Measurements from ENCODE around the gene ROPN1B.

ROPN1B gene

DNA sequence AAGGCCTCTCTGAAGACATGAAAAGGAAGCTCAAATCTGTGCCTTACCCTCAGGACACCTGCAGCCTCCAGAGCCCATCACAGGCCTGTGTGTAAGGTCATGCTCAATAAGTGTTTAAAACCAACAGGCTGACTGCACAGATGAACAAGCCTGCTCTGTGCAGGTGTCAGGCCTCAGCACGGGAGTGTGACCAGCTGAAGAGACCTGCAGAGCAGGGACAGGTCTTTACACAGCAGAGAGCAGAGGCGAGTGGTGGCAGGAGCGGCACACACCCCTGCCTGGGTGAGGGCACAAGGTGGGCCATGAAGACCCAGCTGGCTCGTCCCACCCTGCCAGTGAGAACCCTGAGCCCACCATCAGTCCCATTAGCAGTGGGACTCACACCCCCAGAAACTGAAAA is 56.9 kb downstream of the ROPN1B start:
- TF ChIP-seq, protein P1, sequence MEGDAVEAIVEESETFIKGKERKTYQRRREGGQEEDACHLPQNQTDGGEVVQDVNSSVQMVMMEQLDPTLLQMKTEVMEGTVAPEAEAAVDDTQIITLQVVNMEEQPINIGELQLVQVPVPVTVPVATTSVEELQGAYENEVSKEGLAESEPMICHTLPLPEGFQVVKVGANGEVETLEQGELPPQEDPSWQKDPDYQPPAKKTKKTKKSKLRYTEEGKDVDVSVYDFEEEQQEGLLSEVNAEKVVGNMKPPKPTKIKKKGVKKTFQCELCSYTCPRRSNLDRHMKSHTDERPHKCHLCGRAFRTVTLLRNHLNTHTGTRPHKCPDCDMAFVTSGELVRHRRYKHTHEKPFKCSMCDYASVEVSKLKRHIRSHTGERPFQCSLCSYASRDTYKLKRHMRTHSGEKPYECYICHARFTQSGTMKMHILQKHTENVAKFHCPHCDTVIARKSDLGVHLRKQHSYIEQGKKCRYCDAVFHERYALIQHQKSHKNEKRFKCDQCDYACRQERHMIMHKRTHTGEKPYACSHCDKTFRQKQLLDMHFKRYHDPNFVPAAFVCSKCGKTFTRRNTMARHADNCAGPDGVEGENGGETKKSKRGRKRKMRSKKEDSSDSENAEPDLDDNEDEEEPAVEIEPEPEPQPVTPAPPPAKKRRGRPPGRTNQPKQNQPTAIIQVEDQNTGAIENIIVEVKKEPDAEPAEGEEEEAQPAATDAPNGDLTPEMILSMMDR (IDR thresholded peaks at IDR 0.05; ENCODE audit: low read depth, low read length, missing control alignments) = no peak
- no peak overlapping the region for H3K4me3 ChIP-seq (ENCODE audit: low read depth, low read length)
- DNase-seq = no peak
- H3K27ac ChIP-seq = no peak overlapping the region
- H3K36me3 ChIP-seq (replicated peaks) = no peaks in the 10 kb centered on the region
- in situ Hi-C loops (cut with HindIII; ENCODE audit: low pct_ligation_motif_present, low sequenced_read_pairs) = no loop called here
- no peaks in the 10 kb centered on the region for H3K27me3 ChIP-seq (replicated peaks)

DNA sequence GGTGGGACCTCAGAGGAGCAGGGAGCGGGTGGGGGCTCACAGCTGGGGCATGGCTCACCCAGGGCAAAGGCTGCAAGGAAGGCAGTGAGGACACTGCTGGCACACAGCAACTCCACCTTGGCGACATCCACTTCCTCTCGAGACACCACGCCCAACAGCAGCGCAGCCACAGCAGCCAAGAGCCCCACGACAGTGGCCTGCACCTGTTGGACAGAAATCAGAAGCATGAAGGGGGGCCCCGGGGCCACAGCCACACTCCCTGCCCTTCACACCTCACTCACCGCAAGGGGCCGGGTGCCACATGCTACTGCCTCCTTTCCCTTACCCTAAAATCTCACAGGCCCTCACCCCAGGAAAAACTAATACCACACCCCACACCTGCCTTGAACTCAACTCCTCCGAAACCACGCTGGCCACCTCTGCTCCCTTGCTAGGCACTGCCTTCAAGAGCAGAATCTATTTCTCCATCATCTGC is 57.3 kb downstream of the ROPN1B start:
- in situ Hi-C loops (cut with HindIII; ENCODE audit: low pct_ligation_motif_present, low sequenced_read_pairs) = no loop called here
- DNase-seq = no peak
- Histone ChIP-seq H3K4me3 (ENCODE audit: low read depth, low read length) (no peak overlapping the region), H3K36me3 (replicated peaks) (no peaks in the 10 kb centered on the region), H3K27me3 (replicated peaks) (no peaks in the 10 kb centered on the region), H3K27ac (no peak overlapping the region)
- TF ChIP-seq, protein P1 (IDR thresholded peaks at IDR 0.05; ENCODE audit: low read depth, low read length, missing control alignments) = no peak

DNA sequence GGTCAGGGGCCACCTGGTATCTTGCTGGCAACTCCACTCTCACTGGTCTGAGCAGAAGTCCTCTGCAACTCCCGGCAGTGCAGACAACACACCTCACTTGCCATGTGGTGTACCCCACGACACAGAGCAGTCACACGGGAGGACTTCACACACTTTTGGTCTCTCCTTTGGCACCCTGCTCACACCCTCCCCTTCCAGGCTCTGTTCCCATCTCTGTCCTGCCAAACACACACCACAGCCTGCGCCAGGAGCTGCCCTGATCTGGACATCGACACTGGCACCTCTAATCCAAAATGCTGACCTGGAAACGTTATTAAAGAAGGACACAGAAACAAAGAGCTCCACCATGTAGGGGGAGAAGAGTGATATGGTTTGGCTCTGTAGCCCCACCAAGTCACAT is 57.8 kb downstream of the ROPN1B start:
- DNase-seq = no peak
- in situ Hi-C loops (cut with HindIII; ENCODE audit: low pct_ligation_motif_present, low sequenced_read_pairs) = no loop called here
- Histone ChIP-seq H3K27me3 (replicated peaks) (no peaks in the 10 kb centered on the region), H3K27ac (no peak overlapping the region), H3K36me3 (replicated peaks) (no peaks in the 10 kb centered on the region), H3K4me3 (ENCODE audit: low read depth, low read length) (no peak overlapping the region)
- TF ChIP-seq, protein P1 (IDR thresholded peaks at IDR 0.05; ENCODE audit: low read depth, low read length, missing control alignments) = no peak

DNA sequence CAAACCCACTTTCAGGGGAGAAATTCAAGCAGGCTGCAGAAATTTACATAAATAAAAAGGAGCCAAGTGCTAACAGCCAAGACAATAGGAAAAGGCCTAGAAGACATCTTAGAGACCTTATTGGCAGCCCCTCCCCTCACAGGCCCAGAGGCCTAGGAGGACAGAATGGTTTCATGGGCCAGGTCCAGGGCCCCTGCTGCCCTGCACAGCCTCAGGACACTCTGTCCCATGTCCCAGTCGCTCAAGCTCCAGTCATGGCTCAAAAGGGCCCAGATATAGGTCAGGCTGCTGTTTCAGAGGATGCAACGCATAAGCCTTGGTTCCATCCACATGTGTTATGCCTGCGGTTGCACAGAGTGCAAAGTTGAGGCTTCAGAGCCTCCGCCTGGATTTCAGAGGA is 59.1 kb downstream of the ROPN1B start:
- no peaks in the 10 kb centered on the region for H3K36me3 ChIP-seq (replicated peaks)
- in situ Hi-C loops (cut with HindIII; ENCODE audit: low pct_ligation_motif_present, low sequenced_read_pairs) = no loop called here

DNA sequence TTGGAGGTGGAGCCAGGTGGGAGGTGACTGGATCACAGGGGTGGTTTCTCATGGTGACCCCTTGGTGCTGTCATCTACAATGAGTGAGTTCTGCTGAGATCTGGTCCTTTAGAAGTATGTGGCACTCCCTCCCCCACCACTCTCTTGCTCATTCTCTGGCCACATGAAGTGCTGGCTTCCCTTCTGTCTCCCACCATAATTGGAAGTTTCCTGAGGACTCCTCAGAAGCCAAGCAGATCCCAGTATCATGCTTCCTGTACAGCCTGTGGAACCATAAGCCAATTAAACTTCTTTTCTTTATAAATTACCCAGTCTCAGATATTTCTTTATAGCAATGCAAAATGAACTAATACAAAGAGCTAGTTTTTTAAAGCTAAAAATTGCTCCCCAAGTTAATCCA is 60.3 kb downstream of the ROPN1B start:
- in situ Hi-C loops (cut with HindIII; ENCODE audit: low pct_ligation_motif_present, low sequenced_read_pairs) = no loop called here
- no peak for DNase-seq
- Histone ChIP-seq H3K36me3 (replicated peaks) (no peaks in the 10 kb centered on the region), H3K27ac (no peak overlapping the region), H3K27me3 (replicated peaks) (no peaks in the 10 kb centered on the region), H3K4me3 (ENCODE audit: low read depth, low read length) (no peak overlapping the region)
- TF ChIP-seq, protein P1 (IDR thresholded peaks at IDR 0.05; ENCODE audit: low read depth, low read length, missing control alignments) = no peak

More for the DNA sequence above, 59.1 kb downstream of the ROPN1B start:
- Histone ChIP-seq H3K27ac (no peak overlapping the region), H3K27me3 (replicated peaks) (no peaks in the 10 kb centered on the region), H3K4me3 (ENCODE audit: low read depth, low read length) (no peak overlapping the region)
- TF ChIP-seq, protein P1 (IDR thresholded peaks at IDR 0.05; ENCODE audit: low read depth, low read length, missing control alignments) = no peak
- no peak for DNase-seq

DNA sequence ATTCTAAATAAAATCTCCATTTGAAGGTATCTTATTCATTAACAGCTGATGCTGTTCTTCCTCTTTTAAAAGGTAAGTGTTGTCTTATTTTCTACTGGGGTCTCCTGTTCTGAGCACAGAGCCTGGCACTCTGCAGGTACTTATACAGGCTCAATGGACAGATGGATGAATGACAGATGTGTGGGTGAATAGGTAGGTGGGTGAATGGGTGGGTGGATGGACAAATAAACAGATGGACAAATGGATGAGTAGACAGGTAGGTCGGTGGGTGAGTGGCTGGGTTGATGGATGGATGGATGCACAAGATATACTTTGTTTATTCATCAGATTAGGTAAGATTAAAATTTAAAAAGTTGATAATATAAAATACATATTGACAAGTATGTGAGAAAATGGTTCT is 61.5 kb downstream of the ROPN1B start:
- in situ Hi-C loops (cut with HindIII; ENCODE audit: low pct_ligation_motif_present, low sequenced_read_pairs) = no loop called here
- no peak for DNase-seq
- Histone ChIP-seq H3K27me3 (replicated peaks) (no peaks in the 10 kb centered on the region), H3K27ac (no peak overlapping the region), H3K36me3 (replicated peaks) (no peaks in the 10 kb centered on the region), H3K4me3 (ENCODE audit: low read depth, low read length) (no peak overlapping the region)
- TF ChIP-seq, protein P1 (IDR thresholded peaks at IDR 0.05; ENCODE audit: low read depth, low read length, missing control alignments) = no peak
